ENCODE results near the gene FIG4. TPM values are rescaled to one million over a fixed set of nuclear protein-coding genes. Genes with fewer than 3 reads are reported as not detected.

FIG4 gene
- total RNA-seq, 4 donors from 2014 or later = 4.1 to 35.5 (median 17.4) TPM

DNA sequence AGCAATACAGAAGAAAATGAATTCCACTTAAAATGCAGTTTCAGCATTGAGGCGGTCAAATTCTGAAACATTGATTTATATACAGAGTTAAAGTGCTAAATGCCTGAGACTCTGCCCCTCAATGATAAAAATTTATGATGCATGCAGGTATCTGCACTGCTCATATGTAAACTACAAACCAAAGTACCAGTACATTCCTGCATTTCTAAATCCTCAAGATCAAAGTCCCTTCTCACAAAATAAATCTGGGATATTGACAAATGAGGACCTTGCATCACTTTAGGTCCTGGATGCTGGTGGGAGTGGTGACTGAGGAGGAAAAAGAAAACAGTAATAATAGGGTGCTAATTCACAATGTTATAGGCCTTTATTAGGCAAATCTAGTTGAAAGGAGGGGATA is 101.9 kb downstream of the FIG4 start:
- Histone ChIP-seq H3K36me3 (no peaks in the 10 kb centered on the region), H3K27ac (peak overlapping the region in 1 of 2 donors; percentile 13), H3K4me1 (peaks cover 0 to 3% of the 10 kb centered on the region in 2 donors), H3K27me3 (no peaks in the 10 kb centered on the region), H3K9me3 (no peaks in the 10 kb centered on the region), H3K4me3 (no peak overlapping the region)
- intact Hi-C loops (cut with DNase I; ENCODE audit: low total_unique reads) = no loop called here
- no peak for TF ChIP-seq POLR2A (IDR thresholded peaks at IDR 0.05)
- TF ChIP-seq, protein P1, sequence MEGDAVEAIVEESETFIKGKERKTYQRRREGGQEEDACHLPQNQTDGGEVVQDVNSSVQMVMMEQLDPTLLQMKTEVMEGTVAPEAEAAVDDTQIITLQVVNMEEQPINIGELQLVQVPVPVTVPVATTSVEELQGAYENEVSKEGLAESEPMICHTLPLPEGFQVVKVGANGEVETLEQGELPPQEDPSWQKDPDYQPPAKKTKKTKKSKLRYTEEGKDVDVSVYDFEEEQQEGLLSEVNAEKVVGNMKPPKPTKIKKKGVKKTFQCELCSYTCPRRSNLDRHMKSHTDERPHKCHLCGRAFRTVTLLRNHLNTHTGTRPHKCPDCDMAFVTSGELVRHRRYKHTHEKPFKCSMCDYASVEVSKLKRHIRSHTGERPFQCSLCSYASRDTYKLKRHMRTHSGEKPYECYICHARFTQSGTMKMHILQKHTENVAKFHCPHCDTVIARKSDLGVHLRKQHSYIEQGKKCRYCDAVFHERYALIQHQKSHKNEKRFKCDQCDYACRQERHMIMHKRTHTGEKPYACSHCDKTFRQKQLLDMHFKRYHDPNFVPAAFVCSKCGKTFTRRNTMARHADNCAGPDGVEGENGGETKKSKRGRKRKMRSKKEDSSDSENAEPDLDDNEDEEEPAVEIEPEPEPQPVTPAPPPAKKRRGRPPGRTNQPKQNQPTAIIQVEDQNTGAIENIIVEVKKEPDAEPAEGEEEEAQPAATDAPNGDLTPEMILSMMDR (IDR thresholded peaks at IDR 0.05) = no peak
- no peak for DNase-seq

DNA sequence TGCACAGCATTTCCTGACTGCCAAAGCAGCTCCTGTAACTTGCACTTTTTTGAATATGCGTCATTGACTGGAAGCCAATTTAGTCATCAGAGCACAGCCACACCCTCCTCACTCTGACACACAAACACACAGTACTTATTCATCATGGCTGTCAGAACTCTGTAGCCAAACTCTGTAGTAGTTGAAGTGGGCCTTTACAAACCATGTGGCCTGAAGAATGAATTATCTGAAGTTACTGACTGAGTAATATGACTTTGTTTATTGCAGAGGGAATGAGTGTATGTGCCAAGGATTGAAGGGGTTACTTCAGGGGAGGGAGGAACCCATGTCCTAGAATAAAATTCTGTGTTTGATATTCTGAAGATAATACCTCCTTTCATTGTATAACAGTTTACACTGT is 102.7 kb downstream of the FIG4 start:
- no peaks in the 10 kb centered on the region for H3K27me3 ChIP-seq
- TF ChIP-seq POLR2A (IDR thresholded peaks at IDR 0.05) = no peak
- TF ChIP-seq, protein P1 (IDR thresholded peaks at IDR 0.05) = no peak
- H3K36me3 ChIP-seq = no peaks in the 10 kb centered on the region
- H3K9me3 ChIP-seq = no peaks in the 10 kb centered on the region
- peaks cover 0 to 3% of the 10 kb centered on the region in 2 donors for H3K4me1 ChIP-seq
- DNase-seq = peak; percentile 20 to 42
- H3K27ac ChIP-seq = peak overlapping the region; percentile 49 to 58
- intact Hi-C loops (cut with DNase I; ENCODE audit: low total_unique reads) = no loop called here
- no peak overlapping the region for H3K4me3 ChIP-seq

DNA sequence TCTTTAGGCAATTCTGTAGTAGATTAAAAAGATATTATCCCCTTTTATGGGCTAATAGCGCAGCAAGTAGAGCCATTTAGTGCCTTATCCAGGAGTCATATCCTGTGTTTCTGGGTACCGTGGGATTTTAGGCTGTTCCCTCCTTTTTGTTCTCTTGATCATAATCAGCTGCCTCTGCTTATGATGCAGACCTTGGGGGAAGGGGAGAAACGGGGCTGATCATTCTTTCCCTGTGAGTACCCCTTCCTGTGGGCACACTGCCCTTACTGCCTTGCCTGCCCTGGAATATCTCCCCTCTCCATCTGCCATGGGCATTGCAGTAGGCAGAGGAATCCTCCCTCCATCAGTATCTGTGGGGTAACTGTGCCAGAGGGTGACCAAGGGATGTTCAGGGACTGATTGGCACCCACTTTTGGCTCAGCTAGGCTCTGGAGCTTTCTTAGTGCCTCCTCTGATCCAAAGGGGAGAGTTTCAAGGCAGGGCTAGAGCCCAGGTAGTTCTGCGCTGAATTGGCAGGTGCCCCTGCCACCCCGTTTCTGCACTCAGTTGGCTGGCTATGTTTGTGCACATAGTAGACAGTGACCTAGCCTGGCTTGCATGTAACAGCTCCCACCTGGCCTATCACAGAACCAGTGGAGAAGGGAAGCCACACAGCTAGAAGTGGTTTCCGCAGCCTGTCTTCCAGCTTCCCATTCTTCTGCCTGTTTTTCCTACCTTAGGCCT is 103.3 kb downstream of the FIG4 start:
- no peak for TF ChIP-seq POLR2A (IDR thresholded peaks at IDR 0.05)
- TF ChIP-seq, protein P1 (IDR thresholded peaks at IDR 0.05) = no peak
- H3K27ac ChIP-seq = peak overlapping the region; percentile 49 to 58
- H3K27me3 ChIP-seq = no peaks in the 10 kb centered on the region
- H3K4me1 ChIP-seq = peaks cover 0 to 3% of the 10 kb centered on the region in 2 donors
- no peak overlapping the region for H3K4me3 ChIP-seq
- H3K9me3 ChIP-seq = no peaks in the 10 kb centered on the region
- DNase-seq = no peak
- H3K36me3 ChIP-seq = no peaks in the 10 kb centered on the region
- intact Hi-C loops (cut with DNase I; ENCODE audit: low total_unique reads) = no loop called here

DNA sequence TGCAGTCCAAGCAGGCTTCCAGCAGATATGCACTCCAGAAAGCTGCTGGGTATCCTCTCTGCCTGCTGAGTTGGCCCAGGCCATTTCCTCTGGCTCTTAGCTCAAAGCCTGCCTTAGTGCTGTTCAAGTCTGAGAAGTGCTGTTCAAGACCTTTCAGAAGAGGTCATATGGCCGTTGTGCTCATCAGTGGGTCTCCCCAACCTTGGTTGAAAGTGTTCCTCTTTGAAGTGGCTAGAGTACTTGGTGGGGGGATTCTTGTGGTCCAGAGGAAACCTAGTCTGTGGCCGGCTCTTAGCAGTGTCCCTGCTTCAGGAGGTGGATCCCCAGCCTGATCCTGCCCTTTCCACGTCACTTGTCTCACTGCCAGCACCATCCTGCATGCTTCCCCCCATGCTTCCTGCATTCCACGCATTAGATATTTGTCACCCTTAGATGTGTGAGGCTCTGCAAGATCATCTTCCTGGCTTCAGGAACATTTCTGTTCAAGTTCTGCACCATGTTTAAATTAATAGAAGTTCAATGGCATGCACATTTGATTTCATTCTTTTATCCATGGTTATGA is 105.0 kb downstream of the FIG4 start:
- Histone ChIP-seq H3K27ac (no peak overlapping the region), H3K4me1 (peaks cover 0 to 3% of the 10 kb centered on the region in 2 donors)

DNA sequence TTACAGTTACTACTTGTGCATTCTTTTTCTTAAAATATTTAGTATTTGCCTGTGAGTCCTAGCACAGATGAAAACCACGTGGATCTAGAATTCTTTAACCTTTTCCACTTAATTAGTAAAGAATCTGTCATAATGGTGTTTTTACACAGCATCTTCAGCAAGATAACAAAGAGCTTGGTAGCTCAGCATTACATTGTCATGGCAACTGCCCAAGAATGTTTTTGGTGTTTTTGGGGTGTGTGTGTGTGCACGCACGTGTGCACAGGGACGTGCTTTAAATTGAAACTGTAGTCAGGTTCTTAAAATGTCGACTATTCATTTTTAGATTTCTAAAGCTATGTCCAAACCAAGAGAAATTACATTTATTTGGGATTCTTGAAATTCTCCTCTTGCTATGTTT is 108.0 kb downstream of the FIG4 start:
- no peak overlapping the region for H3K27ac ChIP-seq
- H3K36me3 ChIP-seq = no peaks in the 10 kb centered on the region
- intact Hi-C loops (cut with DNase I; ENCODE audit: low total_unique reads) = no loop called here
- no peaks in the 10 kb centered on the region for H3K27me3 ChIP-seq
- H3K4me3 ChIP-seq = no peak overlapping the region
- TF ChIP-seq, protein P1 (IDR thresholded peaks at IDR 0.05) = no peak
- no peak for TF ChIP-seq POLR2A (IDR thresholded peaks at IDR 0.05)
- H3K4me1 ChIP-seq = no peaks in the 10 kb centered on the region
- DNase-seq = no peak
- H3K9me3 ChIP-seq = no peaks in the 10 kb centered on the region

More for the DNA sequence above, 105.0 kb downstream of the FIG4 start:
- Histone ChIP-seq H3K9me3 (no peaks in the 10 kb centered on the region), H3K36me3 (no peaks in the 10 kb centered on the region), H3K27me3 (no peaks in the 10 kb centered on the region), H3K4me3 (no peak overlapping the region)
- intact Hi-C loops (cut with DNase I; ENCODE audit: low total_unique reads) = no loop called here
- no peak for DNase-seq
- no peak for TF ChIP-seq POLR2A (IDR thresholded peaks at IDR 0.05)
- TF ChIP-seq, protein P1 (IDR thresholded peaks at IDR 0.05) = no peak
